Medulla oblongata (tissue), 1 donor: ENCODE data around the gene MMP17.

Experiments used
- DNase-seq: peaks from one replicate; pipeline ENCODE4 v3.0.0-alpha.2; 2015; ENCODE audit errors: extremely low spot score

Gene MMP17

DNA sequence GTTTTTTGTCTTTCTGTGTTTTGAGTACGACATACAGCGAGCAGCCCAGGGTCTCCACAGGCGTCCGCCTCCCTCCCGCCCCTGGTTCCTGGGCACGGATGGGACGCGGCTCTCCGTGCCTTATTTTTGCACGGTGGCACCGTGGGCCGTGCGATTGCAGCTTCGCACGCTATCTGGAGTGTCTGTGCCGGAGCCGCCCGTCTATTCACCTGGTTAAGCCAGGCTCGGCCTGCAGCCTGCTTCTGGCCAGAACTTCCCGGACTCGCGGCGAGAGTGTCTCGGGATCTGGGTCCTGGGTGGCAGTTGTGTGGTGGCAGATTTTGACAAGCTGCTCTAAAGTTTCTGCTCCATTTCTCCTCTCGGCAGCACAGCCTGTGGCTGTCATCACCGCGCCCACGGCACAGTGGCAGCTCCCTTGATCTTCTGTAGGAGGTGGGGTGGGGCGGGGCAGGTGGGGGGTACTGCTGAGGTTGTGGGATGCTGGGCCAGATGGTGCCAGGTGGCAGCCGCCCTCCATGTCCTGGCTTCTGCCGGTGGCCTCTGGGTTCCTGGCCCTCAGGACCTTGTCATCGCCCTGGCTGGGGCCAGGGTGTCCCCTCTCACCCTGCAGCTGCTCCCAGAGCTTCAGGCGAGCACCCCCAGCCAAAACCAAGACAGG lies 2.9 kb downstream of the MMP17 start:
- no peak for DNase-seq

DNA sequence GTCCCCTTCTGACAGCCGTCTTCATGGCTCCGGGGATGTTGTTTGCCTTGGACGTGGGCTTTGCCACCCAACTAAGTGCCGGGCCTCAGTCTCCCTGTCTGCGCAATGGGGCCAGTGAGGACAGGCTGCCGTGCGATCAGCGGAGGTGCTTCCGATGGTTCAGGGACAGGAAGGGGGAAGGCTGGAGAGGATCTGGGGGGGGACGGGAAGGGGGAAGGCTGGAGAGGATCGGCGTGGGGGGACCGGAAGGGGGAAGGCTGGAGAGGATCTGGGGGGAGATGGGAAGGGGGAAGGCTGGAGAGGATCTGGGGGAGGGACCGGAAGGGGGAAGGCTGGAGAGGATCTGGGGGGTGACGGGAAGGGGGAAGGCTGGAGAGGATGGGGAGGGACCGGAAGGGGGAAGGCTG lies 3.4 kb downstream of the MMP17 start:
- no peak for DNase-seq

DNA sequence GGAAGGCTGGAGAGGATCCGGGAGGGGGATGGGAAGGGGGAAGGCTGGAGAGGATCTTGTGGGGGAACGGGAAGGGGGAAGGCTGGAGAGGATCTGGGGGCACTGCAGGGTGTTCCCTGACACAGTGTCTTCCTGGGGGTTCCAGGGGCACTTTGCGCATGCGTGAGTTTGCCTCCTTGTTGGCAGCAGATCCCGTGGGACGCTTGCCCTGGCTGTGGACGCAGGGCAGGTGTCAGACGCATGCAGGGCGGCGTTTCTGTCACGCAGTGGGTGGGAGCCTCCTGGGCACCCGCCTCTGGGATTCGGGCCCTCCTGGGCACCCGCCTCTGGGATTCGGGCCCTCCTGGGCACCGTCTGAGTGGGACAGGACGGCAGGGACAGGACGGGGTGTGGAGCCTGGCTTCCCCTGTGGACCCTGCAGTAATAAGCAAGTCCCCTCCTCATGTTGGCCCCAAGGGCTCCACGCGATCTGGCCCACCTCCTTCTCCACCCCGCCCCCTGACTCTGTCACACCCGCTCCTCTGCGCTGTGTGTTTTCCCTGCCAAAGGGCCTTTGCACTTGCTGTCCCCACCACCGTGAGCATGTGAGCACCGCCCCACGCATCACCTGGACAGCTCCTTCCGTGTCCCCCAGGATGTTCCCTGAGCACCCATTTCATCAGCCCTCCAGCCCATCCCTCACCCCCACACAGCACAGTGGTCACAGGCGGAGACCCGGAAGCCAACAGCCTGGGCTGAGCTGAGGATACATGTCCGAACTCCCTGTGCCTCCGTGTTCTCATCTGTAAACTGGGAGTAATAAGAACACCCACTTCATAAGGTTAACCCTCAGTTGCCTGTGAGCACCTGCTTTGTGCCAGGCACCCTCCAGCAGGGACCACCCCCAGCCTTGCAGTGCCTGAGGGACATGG lies 4.4 kb downstream of the MMP17 start:
- no peak for DNase-seq

DNA sequence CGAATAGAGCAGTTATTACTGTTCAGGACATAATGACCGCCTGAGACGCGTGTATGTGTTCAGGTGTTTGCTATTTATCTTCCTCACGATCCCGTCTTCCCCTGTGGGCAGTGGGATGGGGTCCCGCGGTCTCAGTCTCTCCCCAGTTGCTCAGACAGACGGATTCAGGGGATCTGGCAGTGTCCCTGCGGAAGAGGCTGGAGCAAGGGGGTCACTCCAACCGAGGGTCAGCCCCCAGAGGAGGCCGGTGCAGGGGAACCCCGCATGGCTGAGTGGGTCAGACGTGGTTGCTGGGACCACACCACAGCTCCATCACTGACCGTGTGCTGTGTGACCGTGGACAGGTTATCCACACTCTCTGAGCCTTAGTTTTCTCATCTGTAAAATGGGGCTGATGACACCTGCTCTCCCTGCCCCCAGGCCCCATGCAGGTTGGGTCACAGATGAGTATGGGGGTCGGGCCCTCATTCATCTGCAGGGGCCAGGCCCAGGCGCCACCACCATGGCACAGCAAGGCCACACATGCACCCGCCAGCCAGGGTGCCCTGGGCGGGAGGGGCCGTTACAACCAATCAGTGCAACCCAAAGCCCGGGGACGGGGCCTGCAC lies 5.2 kb downstream of the MMP17 start:
- no peak for DNase-seq

DNA sequence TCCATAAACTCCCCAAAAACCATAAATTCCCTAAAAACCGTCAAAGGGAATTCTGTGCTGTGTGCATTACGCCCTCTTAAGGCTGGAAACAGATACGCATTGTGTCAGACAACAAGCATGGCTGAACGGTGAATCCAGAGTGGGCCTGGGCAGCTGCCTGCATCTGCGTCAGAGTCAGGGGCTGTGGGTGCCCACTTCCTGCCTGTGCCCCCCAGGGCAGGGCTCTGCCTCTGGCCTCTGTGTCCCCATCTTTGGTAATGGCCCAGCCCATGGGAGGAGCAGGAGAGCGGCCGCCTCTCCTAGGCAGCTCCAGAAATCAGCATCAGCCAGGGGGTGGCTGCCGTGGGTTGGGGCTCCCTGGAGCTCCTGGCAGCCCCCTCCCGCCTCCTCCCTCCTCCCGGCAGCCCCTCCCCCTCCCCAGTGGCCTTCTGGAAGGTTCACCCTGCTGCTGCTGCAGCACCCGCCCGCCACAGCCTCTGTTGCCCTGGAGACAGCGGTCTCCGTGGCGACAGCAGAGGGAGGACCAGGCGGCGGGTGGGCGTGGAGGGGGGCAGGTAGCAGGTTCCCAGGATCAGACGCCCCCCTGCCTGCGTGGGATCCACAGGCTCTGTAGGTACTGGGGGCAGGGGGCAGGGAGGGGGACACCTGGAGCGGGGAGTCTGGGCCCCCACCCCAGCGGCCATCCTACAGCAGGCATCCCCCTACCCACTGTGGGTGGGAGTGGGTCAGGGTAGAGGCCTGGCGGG lies 5.9 kb downstream of the MMP17 start:
- no peak for DNase-seq

DNA sequence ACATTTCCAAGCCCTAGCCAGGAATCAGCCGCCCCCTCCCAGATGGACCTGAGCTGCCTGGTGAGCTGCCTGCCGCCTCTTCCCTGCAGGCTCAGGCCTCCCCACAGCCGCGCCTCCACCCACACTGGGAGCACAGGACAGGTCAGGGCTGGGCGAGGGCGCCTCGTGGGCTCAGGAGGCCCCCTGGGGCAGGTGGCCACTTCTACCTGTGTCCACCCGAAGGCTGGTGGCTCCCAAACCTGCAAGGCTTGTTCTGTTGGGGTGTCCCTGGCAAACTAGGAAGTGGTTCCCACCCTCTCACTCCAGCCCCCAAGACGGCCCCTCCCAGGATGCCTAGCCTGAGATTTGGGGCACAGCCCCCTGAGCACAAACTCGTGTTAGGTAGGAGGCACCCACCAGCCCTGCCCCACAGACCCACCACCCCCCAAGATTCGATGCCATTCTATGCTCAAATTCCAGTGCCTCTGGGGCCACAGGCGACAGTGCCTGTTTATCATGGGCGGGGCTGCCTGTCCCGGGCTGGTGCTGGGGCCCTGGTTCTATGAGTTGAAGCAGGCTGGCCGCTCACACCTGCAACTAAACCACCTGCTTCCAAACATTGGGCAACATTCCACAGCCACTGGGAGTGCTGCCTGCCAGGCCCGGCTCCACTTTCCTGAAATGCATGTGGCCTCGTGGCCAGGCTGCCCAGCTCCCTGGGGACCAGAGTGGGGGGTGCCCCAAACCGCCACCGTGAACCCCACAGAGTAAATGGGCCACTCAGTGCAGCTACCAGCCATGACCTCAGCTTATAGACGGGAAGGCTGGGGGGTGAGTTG lies 6.8 kb downstream of the MMP17 start:
- no peak for DNase-seq

DNA sequence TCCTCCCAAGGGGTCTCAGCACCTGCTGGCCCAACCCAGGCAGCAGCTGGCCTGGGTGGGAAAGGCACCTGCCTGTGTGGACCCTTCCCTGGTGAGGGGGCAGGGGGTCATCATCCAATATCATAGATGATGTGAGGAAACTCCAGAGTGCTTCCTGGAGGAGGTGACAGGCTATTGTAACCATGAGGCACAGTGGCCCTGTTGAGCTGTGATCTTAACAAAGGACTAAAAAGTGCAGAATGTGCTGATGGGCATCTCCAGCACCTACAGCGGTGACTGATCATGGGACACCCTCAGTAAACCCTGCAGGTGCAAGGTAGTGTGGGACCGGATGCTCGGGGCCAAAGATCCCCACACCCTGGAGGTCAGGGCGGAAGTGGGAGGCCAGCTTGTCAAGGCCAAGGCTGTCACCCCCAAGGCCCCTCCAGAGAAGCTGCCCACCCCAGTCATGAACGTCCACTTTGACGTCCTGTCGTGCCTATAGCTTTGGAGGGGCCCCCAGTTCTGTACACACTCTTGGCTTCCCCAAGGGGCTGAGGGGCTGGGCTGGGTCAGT lies 7.5 kb downstream of the MMP17 start:
- no peak for DNase-seq

DNA sequence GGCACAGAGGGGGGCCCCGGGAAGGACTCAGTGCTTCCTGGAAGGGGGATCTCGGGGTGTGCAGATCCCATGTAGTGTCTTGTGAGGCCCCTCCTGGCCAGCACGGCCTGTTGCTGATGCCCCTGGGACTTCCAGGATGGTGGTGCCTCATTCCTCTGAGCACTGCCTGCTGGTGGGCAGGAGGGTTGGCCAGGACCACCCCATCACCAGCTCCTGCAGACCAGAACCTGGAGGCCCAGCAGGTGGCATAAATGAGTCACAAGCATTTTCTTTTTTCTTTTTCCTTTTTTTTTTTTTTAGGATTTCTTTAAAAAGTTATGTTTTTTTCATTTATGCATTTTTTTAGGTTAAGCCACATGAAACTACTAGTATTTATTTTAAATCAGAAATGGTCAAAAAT lies 8.0 kb downstream of the MMP17 start:
- DNase-seq, result no peak

DNA sequence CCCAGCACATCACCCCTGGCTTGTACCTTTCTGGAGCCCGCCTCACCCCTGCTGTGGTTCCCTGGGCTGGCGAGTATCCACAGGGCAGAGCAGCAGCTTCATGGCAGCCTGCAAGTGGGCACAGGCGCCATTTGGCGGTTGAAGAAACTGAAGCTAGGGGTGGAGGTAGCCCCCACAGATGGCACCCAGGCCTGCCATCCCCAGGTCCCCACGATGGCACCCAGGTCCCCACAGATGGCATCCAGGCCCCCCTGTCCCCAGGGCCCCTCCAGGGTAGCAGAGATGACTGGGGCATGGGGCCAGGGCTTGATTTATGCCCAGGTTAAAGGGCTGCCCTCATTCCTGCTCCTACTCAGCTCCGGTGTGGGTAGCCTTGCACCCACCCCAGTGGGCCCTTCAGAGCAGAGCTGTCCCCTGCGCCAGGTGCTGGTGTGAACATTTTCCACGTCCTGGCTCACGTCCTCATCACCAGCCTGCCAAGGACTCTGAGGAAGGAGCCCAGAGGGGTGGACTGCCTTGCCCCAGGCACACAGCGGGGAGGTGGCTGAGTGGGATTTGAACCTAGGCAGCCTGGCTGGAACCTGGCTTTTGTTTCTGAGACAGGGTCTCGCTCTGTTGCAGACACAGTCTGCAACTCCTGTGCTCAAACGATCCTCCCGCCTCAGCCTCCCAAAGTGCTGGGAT lies 8.7 kb downstream of the MMP17 start:
- no peak for DNase-seq

DNA sequence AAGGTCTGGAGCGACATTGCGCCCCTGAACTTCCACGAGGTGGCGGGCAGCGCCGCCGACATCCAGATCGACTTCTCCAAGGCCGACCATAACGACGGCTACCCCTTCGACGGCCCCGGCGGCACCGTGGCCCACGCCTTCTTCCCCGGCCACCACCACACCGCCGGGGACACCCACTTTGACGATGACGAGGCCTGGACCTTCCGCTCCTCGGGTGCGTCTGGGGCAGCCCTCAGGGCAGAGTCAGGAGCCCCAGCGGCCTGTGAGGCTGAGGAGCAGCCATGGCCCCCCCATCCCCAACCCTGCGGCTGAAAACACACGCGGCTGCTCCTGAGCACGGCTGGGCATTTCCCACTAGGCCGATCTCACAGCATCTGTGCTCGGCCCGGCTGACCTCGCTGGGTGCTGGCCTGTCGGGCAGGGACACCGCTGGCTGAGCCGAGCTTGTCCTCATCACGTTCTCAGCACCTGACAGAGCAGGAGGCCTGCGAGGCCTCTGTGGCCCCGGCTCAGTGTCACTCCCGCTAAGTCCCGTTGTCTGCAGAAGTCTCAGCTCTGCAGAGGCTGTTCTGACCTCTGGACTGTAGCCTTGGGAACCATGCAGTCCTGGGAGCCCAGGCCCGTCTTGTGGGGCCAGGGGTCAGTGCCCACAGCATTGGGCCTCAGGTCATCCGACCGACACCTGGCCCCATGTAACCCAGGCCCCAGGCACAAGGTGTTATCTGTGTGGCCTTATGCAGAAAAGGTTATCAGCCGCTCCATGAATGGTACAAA lies 12.6 kb downstream of the MMP17 start:
- DNase-seq, result no peak

DNA sequence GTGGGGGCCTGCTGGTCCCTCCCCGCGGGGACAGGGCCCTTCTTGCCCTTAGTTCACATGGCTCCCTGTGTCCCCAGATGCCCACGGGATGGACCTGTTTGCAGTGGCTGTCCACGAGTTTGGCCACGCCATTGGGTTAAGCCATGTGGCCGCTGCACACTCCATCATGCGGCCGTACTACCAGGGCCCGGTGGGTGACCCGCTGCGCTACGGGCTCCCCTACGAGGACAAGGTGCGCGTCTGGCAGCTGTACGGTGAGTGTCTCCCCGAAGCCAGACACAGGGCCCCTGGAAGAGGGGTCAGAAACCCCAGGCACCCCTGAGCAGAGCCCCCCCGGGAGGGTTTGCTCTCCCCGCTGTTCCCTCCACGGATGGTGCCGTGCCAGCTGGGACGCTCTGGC lies 13.4 kb downstream of the MMP17 start:
- no peak for DNase-seq

DNA sequence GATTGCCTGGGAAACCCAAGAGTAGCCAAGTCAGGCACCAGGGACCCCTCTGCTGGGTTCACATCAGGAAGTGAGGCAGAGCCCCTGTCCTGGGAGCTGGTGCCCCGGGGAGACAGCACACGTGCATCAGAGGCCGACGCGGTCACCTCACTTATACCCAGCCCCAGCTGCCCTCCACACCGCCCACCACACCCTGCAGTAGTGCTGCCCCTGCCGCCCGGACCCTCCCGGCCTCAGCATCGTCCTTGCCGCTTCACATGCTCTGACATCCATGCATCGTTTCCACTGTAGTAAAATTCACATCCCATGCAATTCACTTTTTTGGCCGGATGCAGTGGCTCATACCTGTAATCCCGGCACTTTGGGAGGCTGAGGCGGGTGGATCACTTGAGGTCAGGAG lies 14.0 kb downstream of the MMP17 start:
- no peak for DNase-seq

DNA sequence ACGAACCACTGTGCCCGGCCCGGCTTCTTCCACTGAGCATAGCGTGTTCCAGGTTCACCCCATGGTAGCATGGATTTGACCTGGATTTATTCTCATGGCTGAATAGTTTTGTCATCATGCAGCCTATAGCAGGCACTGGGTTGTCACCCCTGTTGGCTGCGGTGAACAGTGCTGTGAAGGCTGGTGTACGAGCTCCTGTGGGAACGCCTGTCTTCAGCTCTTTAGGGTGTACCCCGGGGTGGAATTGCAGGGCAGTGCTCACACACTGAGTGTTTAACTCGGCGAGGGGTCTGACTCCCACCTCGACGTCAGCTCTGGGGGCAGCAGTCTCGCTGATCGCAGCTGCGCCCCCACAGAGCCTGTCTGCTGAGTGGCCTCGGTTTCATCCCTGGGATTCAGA lies 15.3 kb downstream of the MMP17 start:
- no peak for DNase-seq

DNA sequence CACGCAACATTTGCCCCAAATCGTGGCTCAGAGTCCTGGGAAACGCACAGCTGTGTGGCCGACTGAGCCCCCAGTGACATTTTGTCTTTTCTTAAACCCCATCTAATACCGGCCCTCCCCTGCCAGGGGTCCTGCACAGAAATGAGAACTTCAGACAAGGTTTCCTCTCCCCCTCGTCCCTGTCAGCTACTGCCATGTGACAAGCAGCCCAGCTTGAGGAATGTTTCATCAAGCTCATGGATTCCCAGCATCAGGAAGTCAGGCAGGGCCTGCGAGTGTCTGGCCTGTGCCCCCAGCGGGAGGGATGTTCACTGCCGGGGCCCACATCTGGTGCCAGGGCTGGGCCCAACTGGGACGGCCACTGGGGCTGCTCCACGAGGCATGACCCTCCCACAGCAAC lies 15.9 kb downstream of the MMP17 start:
- no peak for DNase-seq

DNA sequence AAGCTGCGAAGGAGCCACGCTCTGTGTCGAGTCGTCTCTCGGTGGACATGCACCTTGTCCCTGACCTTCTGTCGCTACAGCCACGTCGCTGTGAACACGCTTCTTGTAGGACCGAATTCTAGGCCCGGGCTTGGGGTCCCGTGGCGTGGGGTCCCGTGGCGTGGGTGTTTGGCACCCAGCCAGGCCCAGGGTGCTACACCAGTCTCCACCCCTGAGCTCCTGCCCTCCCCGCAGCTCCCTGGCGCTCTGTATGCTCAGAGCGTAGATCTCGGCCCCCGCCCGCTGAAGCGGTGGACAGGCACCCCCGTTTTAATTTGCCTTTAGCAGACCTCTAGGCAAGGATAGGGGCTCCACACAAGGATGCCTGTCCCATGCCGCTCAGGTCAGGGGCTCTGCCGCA lies 16.5 kb downstream of the MMP17 start:
- DNase-seq, result no peak

DNA sequence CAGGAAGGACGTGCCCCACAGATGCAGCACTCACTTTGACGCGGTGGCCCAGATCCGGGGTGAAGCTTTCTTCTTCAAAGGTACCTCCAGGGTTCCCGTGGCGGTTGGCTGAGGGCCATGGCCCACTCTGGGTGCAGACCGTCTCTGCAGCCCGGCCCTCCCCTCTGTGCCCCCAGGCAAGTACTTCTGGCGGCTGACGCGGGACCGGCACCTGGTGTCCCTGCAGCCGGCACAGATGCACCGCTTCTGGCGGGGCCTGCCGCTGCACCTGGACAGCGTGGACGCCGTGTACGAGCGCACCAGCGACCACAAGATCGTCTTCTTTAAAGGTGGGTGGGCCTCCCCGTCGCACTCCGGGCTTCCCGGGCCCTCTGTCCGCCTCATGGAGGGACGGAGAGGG lies 16.9 kb downstream of the MMP17 start:
- DNase-seq, result no peak

DNA sequence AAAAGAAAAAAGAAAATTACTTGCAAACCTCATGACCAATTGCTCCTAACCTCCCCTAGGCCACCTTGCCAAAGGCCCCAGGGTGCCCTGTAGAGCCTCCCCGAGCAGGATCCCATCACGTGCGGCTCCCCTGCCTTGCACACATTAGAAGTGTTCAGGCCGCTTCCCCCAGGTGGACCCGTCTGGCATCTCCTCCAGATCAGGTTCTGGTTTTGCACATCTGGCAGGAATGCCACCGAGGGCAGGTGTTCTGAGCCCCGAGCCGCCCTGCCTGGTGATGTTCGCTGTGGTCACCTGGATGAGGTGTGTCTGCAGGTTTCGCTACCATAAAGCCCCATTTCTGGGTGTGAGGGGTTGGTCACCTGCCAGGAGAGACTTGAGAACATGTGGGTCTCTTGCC lies 19.3 kb downstream of the MMP17 start:
- DNase-seq, result no peak

DNA sequence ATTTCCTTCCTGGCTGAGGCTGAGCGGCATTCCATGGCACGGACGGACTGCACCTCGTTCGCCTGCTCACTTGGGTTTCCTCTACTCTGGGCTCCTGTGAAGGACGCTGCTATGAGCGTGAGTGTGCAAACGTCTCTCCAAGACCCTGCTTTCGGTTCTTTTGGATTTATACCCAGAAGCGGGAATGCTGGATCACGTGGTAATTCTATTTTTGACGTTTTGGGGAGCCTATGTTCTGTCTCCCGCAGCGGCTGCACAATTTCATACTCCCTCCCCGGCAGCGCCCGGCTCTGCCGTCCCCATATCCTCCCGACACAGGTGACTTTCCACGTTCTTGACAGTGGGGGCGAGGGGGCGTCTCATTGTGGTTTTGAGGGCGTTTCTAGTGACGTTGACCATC lies 20.6 kb downstream of the MMP17 start:
- DNase-seq, result no peak

DNA sequence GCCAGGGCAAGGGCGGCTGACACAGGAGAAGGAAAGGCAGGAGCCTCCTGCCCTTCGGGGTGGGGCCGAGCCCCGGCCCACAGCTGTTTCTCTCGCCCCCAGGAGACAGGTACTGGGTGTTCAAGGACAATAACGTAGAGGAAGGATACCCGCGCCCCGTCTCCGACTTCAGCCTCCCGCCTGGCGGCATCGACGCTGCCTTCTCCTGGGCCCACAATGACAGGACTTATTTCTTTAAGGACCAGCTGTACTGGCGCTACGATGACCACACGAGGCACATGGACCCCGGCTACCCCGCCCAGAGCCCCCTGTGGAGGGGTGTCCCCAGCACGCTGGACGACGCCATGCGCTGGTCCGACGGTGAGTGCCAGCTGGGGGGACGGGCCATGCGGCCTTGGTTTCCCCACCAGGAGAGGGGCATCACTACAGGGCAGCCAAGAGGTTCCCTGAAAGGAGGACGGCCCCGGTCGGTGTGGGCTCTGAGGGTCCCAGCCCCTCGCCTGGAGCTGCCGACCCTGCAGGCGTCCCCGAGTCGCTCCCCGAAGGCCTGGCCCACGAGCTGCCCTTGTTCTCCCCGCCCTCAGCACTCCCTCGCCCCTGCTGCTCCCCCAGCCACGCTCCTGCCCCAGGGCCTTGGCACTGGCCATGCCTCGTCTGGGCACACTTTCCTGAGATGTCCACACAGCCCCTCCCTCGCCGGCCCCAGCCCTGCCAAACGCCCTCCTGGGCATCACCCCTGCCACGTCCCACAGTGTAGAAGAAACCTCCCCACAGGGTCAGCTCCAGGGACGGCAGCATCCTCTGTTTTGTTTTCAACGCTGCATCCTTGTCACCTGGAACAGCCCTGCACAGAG lies 21.7 kb downstream of the MMP17 start:
- DNase-seq, result no peak
